Right lobe of liver (tissue), 6 donors: Measurements from ENCODE around the gene PCDHAC2. TPM values are rescaled to one million over a fixed set of nuclear protein-coding genes. Genes with fewer than 3 reads are reported as not detected.

Experiments used
- ATAC-seq, 4 donors: fragments of 200-7000 bp; cut with Tn5 transposase; one replicate each; pipeline ENCODE4 v1.9.1; 2020; ENCODE audit warnings: mild to moderate bottlenecking in 4 of 4, moderate library complexity in 4 of 4
- DNase-seq, 3 donors: peaks; one replicate each; pipeline ENCODE4 v3.0.0-alpha.2; 2020
- H3K27ac ChIP-seq, 3 donors: fragments of 200-600 bp; one replicate each; pipeline ENCODE4 v1.8.0; 2022
- H3K27me3 ChIP-seq, 2 donors: fragments of 200-600 bp; one replicate each; pipeline ENCODE4 v1.8.0; 2022
- H3K36me3 ChIP-seq, 4 donors: fragments of 200-600 bp; sonication (generic) in 1 of 4; one replicate each; pipeline versions ENCODE4 v1.5.1 to v1.8.0; 2017 to 2022; ENCODE audit warnings: control low read depth in 1 of 4
- H3K4me1 ChIP-seq, 4 donors: fragments of 200-600 bp; sonication (generic) in 1 of 4; one replicate each; pipeline versions ENCODE4 v1.5.1 to v1.8.0; 2017 to 2022; ENCODE audit warnings: control low read depth in 1 of 4
- H3K4me3 ChIP-seq, 3 donors: fragments of 200-600 bp; one replicate each; pipeline ENCODE4 v1.8.0; 2022
- H3K9me3 ChIP-seq, 4 donors: fragments of 200-600 bp; sonication (generic) in 1 of 4; one replicate each; pipeline versions ENCODE4 v1.5.1 to v1.8.0; 2017 to 2022; ENCODE audit warnings: control low read depth in 1 of 4
- POLR2A ChIP-seq: fragments of 450-650 bp; IDR thresholded peaks from one replicate; pipeline ENCODE4 v1.6.1; 2017; ENCODE audit warnings: antibody characterized with exemption, mild to moderate bottlenecking
- WGBS: methylation state at CpG from one replicate; pipeline ENCODE4 v1.1.6; 2018; ENCODE audit warnings: low coverage, low lambda C conversion rate; ENCODE audit not compliant: insufficient coverage; ENCODE audit errors: missing lambda C conversion rate; 5-methylcytosine and 5-hydroxymethylcytosine counted together
- intact Hi-C, 2 donors: fragments of 100-400 bp; cut with DNase I; formaldehyde crosslinking; loops; one replicate each; pipeline versions ENCODE4 v1.11.2 to v1.14.1; 2022
- total RNA-seq, 6 experiments: library from RNA; depleted of rRNA in 2 of 6; stranded (reverse); fragments of >200 nt in 2 of 6; fragmentation: NEBNext Ultra II Directional in 3 of 6; extraction: Animal tissue kit (Norgen Biotek cat#: 25700) in 3 of 6; gene quantifications; one replicate each; pipeline versions ENCODE4 v1.1.0 to v1.2.4, GENCODE V29; 2016 to 2023
- TF ChIP-seq, protein P1 (sequence below), 4 donors: fragments of 200-600 bp in 3 of 4; fragments of 450-650 bp in 1 of 4; IDR thresholded peaks; one replicate each; pipeline versions ENCODE4 v1.5.1 to v1.8.0; 2016 to 2022; ENCODE audit warnings: antibody characterized with exemption in 4 of 4, mild to moderate bottlenecking in 2 of 4
- donor health status: DM: no; HTN: yes; CAD: no.
- donor health status: DM: no; HTN: no; CAD: no.
- donor health status: DM: no; HTN: no; CAD: no.
- donor health status: DM: no; HTN: yes; CAD: no.
- donor health status: DM: no; HTN: yes; CAD: no.

PCDHAC2 gene
- total RNA-seq, 6 experiments from 2014 or later, result 0.68 to 2.2 (median 1.3) TPM

DNA sequence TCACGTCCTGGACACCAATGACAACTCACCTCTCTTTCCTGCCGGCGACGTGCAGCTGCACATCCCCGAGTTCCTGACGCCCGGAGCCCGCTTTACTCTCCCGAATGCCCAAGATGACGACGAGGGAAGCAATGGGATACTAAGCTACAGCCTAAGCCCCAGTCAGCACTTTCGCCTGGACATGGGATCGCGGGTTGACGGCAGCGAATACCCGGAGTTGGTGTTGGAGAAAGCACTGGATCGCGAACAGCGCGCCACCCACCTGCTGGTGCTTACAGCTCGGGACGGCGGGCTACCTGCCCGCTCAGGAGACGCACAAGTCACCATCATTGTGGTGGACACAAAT, 39.1 kb upstream of the PCDHAC2 start:
- 0% methylated on average over 1 of the region's 26 CpGs for WGBS
- Histone ChIP-seq H3K4me3 (peak overlapping the region; percentile 41 to 49 (median 41)), H3K9me3 (no peaks in the 10 kb centered on the region), H3K27me3 (no peaks in the 10 kb centered on the region), H3K27ac (peak overlapping the region in 1 of 3 donors; percentile 28), H3K36me3 (no peaks in the 10 kb centered on the region), H3K4me1 (peaks cover 0 to 4% (median 0%) of the 10 kb centered on the region in 4 donors)
- DNase-seq (peak in 1 of 3 donors; percentile 28), ATAC-seq (peak in 1 of 4 donors; percentile 16)
- TF ChIP-seq POLR2A, result no peak
- TF ChIP-seq, protein P1, sequence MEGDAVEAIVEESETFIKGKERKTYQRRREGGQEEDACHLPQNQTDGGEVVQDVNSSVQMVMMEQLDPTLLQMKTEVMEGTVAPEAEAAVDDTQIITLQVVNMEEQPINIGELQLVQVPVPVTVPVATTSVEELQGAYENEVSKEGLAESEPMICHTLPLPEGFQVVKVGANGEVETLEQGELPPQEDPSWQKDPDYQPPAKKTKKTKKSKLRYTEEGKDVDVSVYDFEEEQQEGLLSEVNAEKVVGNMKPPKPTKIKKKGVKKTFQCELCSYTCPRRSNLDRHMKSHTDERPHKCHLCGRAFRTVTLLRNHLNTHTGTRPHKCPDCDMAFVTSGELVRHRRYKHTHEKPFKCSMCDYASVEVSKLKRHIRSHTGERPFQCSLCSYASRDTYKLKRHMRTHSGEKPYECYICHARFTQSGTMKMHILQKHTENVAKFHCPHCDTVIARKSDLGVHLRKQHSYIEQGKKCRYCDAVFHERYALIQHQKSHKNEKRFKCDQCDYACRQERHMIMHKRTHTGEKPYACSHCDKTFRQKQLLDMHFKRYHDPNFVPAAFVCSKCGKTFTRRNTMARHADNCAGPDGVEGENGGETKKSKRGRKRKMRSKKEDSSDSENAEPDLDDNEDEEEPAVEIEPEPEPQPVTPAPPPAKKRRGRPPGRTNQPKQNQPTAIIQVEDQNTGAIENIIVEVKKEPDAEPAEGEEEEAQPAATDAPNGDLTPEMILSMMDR (IDR thresholded peaks at IDR 0.05), result no peak
- intact Hi-C loops, result no loop called here

- no peak for TF ChIP-seq POLR2A
- TF ChIP-seq, protein P1 (IDR thresholded peaks at IDR 0.05), result no peak
These were observed 31.2 kb upstream of the PCDHAC2 start for GRCh38 chr5:140934964-140935606.

GRCh38 chr5:140946578-140946977, 19.7 kb upstream of the PCDHAC2 start:
- Histone ChIP-seq H3K9me3 (no peaks in the 10 kb centered on the region), H3K36me3 (no peaks in the 10 kb centered on the region), H3K27ac (no peak overlapping the region), H3K4me3 (no peak overlapping the region), H3K4me1 (no peaks in the 10 kb centered on the region), H3K27me3 (no peaks in the 10 kb centered on the region)
- TF ChIP-seq, protein P1 (IDR thresholded peaks at IDR 0.05), result no peak
- intact Hi-C loops, result no loop called here
- ATAC-seq, result no peak
- 42% methylated on average over 2 of the region's 2 CpGs for WGBS
- DNase-seq, result no peak

More at GRCh38 chr5:140934964-140935606, 31.2 kb upstream of the PCDHAC2 start:
- Histone ChIP-seq H3K36me3 (no peaks in the 10 kb centered on the region), H3K27me3 (no peaks in the 10 kb centered on the region), H3K4me3 (no peak overlapping the region), H3K4me1 (no peaks in the 10 kb centered on the region), H3K27ac (no peak overlapping the region), H3K9me3 (no peaks in the 10 kb centered on the region)
- DNase-seq (no peak), ATAC-seq (no peak)
- intact Hi-C loops, result no loop called here
- 52% methylated on average over 4 of the region's 4 CpGs for WGBS

DNA sequence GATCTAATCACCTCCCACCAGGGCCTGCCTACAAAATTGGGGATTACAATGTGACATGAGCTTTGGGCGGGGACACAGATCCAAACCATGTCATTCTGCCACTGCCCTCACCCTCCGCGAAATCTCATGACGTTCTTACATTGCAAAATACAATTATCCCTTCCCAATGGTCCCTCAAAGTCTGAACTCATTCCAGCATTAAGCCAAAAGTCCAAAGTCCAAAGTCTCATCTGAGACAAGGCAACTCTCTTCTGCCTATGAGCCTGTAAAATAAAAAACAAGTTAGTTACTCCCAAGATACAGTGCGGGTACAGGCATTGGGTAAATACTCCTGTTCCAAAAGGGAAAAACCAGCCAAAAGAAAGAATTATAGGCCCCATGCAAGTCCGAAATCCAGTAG, 14.6 kb upstream of the PCDHAC2 start:
- no peaks in the 10 kb centered on the region for H3K4me1 ChIP-seq
- no peak for TF ChIP-seq POLR2A
- TF ChIP-seq, protein P1 (IDR thresholded peaks at IDR 0.05), result no peak
- ATAC-seq (peak in 2 of 4 donors; percentile 22 to 45), DNase-seq (no peak)
- H3K27ac ChIP-seq, result no peak overlapping the region
- H3K9me3 ChIP-seq, result no peaks in the 10 kb centered on the region
- intact Hi-C loops, result no loop called here
- WGBS, result 37% methylated on average over 6 of the region's 6 CpGs
- H3K4me3 ChIP-seq, result no peak overlapping the region
- no peaks in the 10 kb centered on the region for H3K27me3 ChIP-seq
- H3K36me3 ChIP-seq, result no peaks in the 10 kb centered on the region
